HG03025 (cell line): ENCODE data around the gene TRABD.
"Not testable (repeated sequence)": the region's sequence is repeated elsewhere in the genome, so short reads cannot be mapped to it uniquely, and the experiment has no call there.

Experiments used
- ATAC-seq: cut with Tn5 transposase; IDR thresholded peaks from one replicate; pipeline ENCODE4 v1.9.1; 2021; ENCODE audit warnings: mild to moderate bottlenecking, moderate library complexity; ENCODE audit not compliant: unreplicated experiment, low FRiP score

The TRABD gene

GRCh38 chr22:50151571-50152537 is 33.9 kb upstream of the TRABD start:
- no peak for ATAC-seq

DNA sequence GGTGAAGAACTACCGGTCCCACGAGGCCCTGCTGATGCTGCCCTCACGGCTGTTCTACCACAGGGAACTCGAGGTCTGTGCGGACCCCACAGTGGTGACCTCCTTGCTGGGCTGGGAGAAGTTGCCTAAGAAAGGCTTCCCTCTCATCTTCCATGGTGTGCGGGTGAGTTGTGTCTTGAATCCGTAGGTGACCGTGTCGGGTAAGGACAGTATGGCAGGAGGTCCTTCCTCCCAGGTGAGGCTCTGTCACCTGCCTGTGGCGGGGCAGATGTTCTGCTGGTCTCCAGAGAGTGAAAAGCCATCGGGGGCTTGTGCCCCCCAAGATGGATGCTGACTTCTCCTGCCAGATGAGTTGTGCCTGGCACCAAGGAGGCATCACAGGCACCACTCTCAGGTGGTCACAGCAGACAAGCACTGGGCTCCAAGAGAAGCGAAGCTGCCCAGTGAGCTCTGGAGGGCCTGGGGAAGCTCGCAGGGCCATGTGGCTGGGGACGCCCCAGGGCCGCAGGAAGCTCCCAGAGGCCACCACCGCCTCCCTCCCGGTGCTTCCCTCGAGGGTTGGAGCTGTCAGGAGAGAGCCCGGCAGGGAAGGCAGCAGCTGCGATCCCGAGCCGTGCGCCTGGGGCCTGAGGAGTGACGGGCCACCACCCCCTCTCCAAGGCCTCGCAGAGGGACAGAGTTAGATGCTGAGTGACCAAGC is 32.5 kb upstream of the TRABD start:
- no peak for ATAC-seq

GRCh38 chr22:50153756-50154140 is 32.0 kb upstream of the TRABD start:
- ATAC-seq = no peak

- ATAC-seq = no peak
These were observed 27.9 kb upstream of the TRABD start for GRCh38 chr22:50157709-50158375.

GRCh38 chr22:50160947-50161346 is 24.8 kb upstream of the TRABD start:
- no peak for ATAC-seq

DNA sequence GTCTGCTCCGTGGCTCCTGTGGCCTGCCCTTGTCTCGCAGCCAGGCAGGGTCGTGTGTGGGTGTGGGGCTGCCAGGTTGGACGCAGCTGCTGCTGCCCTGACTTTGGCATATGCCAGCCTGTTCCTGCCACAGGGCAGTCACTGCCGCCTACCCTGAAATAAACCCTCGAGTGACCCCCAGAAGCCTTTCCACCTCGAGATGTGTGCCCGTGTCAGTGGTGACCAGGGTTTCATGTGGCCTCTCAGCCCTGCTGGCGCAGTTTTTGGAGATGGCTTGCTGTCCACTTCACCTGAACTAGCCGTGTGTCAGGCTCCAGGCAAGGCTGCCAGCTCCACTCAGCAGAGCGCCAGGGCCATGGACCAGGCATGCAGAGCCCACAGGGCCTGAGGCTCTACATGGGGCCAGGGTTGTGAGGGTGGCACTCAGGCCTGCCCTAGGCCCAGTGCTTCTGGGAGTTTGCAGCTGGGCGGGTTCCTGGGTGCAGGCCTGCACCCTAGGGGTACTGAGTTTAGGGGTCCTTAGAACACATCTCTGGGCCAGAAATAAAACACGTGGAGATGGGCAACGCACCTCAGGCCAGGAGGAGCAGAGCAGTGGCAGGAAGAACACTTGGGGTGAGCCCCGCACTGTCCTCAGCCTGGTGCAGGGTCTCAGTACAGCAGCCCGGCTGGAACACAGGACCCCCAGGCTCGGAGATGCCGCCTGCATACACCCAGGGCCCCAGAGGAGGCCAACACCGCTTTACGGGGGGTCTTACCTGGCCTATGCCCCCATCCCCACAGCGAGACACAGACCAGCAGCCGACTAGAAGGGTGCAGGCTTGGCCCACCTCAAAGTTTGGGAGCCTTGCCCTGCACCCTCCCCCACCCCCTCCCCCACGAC is 24.0 kb upstream of the TRABD start:
- no peak for ATAC-seq

- ATAC-seq = no peak
These were observed 23.2 kb upstream of the TRABD start for GRCh38 chr22:50162391-50162956.

GRCh38 chr22:50165436-50166123 is 20.1 kb upstream of the TRABD start:
- no peak for ATAC-seq

DNA sequence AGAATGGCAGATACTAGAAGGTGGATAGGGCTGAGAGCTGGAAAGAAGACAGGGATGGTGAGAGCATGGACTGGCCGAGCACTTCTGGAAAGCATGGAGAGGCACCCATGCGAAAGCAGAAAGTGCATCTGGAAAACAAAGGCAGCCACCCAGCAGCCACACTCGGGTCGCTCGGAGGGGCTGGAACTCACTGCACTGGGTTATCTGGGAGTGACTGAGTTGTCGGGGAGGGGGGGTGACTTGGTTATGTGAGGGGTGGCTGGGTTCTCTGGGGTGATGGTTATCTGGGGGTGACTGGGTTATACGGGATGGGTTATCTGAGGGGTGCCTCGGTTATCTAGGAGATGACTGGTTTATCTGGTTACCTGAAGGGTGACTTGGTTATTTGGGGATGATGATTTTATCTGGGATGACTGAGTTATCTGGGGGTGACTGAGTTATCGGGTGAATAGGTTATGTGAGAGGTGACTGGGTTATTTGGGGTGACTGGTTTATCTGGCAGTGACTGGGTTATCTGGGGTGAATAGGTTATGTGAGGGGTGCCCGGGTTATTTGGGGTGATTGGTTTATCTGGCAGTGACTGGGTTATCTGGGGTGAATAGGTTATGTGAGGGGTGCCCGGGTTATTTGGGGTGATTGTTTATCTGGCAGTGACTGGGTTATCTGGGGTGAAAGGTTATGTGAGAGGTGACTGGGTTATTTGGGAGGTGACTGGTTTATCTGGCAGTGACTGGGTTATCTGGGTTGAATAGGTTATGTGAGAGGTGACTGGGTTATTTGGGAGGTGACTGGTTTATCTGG is 17.8 kb upstream of the TRABD start:
- ATAC-seq = no peak

DNA sequence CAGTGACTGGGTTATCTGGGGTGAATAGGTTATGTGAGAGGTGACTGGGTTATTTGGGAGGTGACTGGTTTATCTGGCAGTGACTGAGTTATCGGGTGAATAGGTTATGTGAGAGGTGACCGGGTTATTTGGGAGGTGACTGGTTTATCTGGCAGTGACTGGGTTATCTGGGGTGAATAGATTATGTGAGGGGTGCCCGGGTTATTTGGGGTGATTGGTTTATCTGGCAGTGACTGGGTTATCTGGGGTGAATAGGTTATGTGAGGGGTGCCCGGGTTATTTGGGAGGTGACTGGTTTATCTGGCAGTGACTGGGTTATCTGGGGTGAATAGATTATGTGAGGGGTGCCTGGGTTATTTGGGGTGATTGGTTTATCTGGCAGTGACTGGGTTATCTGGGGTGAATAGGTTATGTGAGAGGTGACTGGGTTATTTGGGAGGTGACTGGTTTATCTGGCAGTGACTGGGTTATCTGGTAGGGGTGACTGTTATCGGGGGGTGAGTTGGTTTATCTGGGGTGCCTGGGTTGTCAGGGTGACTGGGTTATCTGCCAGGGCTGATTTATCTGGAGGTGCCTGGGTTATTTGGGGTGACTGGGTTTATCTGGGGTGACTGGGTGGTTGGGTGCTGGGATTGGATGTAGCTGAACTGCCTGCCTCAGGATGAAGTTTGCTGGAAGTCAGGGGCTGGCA is 17.1 kb upstream of the TRABD start:
- not testable (repeated sequence) for ATAC-seq

- ATAC-seq = no peak
These were observed 16.4 kb upstream of the TRABD start for GRCh38 chr22:50169181-50169759.

DNA sequence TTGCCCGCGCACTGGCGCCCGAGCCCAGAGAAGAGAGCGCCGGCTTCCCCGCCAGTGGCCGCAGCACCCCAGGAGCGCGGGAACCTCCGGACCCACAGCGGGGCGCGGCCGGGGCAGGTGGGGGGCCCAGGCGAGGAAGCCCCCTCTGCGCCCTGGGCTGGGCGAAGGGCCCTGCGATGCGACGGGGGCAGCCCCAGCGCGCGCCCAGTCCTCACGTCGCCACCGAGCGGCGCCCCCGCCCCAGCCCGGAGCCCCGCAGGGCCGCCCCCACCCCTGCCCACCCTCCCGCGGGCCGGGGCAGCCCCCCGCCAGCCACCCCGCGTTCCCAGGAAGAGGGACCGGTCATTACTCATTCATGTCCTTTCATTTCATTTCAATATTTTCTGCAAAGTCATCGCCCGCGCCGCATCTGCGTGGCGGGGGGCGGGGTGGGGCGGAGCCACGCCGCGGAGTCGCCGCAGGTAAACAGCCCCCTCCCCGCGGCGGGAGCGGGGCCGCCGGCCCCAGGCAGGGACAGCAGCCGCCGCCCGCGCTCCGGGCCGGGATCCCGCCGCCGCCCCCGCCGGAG is 15.9 kb upstream of the TRABD start:
- ATAC-seq = no peak

- no peak for ATAC-seq
These were observed 15.0 kb upstream of the TRABD start, which contains the start of gene PANX2 for GRCh38 chr22:50170453-50171318. Gene PANX2 (plus strand): TSS chr22:50170731. CDS start chr22:50170731, 0 bp downstream.

- no peak for ATAC-seq
These were observed 14.3 kb upstream of the TRABD start for GRCh38 chr22:50171319-50171964.

GRCh38 chr22:50171965-50172421 is 13.7 kb upstream of the TRABD start:
- ATAC-seq = no peak
